Neuronal stem cell (in vitro differentiated cells): ENCODE data around the gene NSMF.
"Not testable (repeated sequence)": the region's sequence is repeated elsewhere in the genome, so short reads cannot be mapped to it uniquely, and the experiment has no call there.

ENCODE experiments used
- DNase-seq: peaks from one replicate; pipeline ENCODE4 v3.0.0-alpha.2; 2013; ENCODE audit warnings: low spot score
- H2AFZ ChIP-seq: one replicate; pipeline ENCODE4 v1.6.1; 2013; ENCODE audit warnings: mild to moderate bottlenecking, low read length, inconsistent platforms
- H2AK5ac ChIP-seq: 2 replicates; pipeline ENCODE4 v1.6.1; 2013; ENCODE audit warnings: low read depth, mild to moderate bottlenecking, inconsistent platforms, low read length, moderate library complexity, mixed read lengths
- H2BK120ac ChIP-seq: 2 replicates; pipeline ENCODE4 v1.6.1; 2013; ENCODE audit warnings: low read depth, mild to moderate bottlenecking, inconsistent platforms, low read length, moderate library complexity, mixed read lengths
- H2BK12ac ChIP-seq: one replicate; pipeline ENCODE4 v1.6.1; 2013; ENCODE audit warnings: low read length, inconsistent platforms
- H2BK15ac ChIP-seq: 2 replicates; pipeline ENCODE4 v1.6.1; 2013; ENCODE audit warnings: mild to moderate bottlenecking, low read length, inconsistent platforms, mixed read lengths
- H2BK5ac ChIP-seq: one replicate; pipeline ENCODE4 v1.6.1; 2013; ENCODE audit warnings: inconsistent platforms, mild to moderate bottlenecking, low read length, moderate library complexity
- H3K14ac ChIP-seq: one replicate; pipeline ENCODE4 v1.6.1; 2013; ENCODE audit warnings: low read length, inconsistent platforms
- H3K18ac ChIP-seq: 2 replicates; pipeline ENCODE4 v1.6.1; 2013; ENCODE audit warnings: low read length, inconsistent platforms
- H3K23ac ChIP-seq: 2 replicates; pipeline ENCODE4 v1.6.1; 2013; ENCODE audit warnings: low read depth, mild to moderate bottlenecking, mixed read lengths, low read length, inconsistent platforms; ENCODE audit not compliant: poor library complexity
- H3K27ac ChIP-seq: replicated peaks from 3 replicates; pipeline ENCODE4 v1.5.1; 2013; ENCODE audit warnings: low read length, inconsistent platforms
- H3K27me3 ChIP-seq, 3 experiments: 2 replicates each; pipeline ENCODE4 v1.6.1; 2013; ENCODE audit warnings: low read length in 3 of 3, mild to moderate bottlenecking in 2 of 3, inconsistent platforms in 1 of 3, low read depth in 1 of 3, mixed read lengths in 1 of 3, moderate library complexity in 1 of 3; ENCODE audit not compliant: control insufficient read depth in 3 of 3, insufficient read depth in 3 of 3
- H3K36me3 ChIP-seq, 2 donors: replicated peaks in 1 of 2; 2 replicates each; pipeline ENCODE4 v1.6.1; 2013; ENCODE audit warnings: low read length in 2 of 2; ENCODE audit not compliant: control insufficient read depth in 2 of 2, insufficient read depth in 2 of 2
- H3K4ac ChIP-seq: 2 replicates; pipeline ENCODE4 v1.6.1; 2013; ENCODE audit warnings: inconsistent platforms, mild to moderate bottlenecking, low read length, moderate library complexity
- H3K4me1 ChIP-seq, 2 donors: 1 replicate in 1 of 2; 2 replicates in 1 of 2; pipeline ENCODE4 v1.6.1; 2013; ENCODE audit warnings: low read length in 2 of 2, low read depth in 1 of 2; ENCODE audit not compliant: control insufficient read depth in 2 of 2, insufficient read depth in 1 of 2
- H3K4me2 ChIP-seq: one replicate; pipeline ENCODE4 v1.6.1; 2013; ENCODE audit warnings: mild to moderate bottlenecking, low read length, inconsistent platforms; ENCODE audit not compliant: insufficient read depth, poor library complexity, severe bottlenecking
- H3K4me3 ChIP-seq, 2 donors: 2 replicates each; pipeline ENCODE4 v1.5.1; 2013; ENCODE audit warnings: low read length in 2 of 2, mild to moderate bottlenecking in 2 of 2, inconsistent platforms in 1 of 2, moderate library complexity in 1 of 2
- H3K79me1 ChIP-seq: one replicate; pipeline ENCODE4 v1.6.1; 2013; ENCODE audit warnings: low read depth, mild to moderate bottlenecking, inconsistent platforms, low read length, moderate library complexity
- H3K9ac ChIP-seq: one replicate; pipeline ENCODE4 v1.6.1; 2013; ENCODE audit warnings: mild to moderate bottlenecking, low read depth, low read length, inconsistent platforms; ENCODE audit not compliant: poor library complexity
- H3K9me3 ChIP-seq, 2 donors: replicated peaks in 1 of 2; 2 replicates each; pipeline versions ENCODE3 to v1.6.1; 2013; ENCODE audit warnings: low read length in 2 of 2, mild to moderate bottlenecking in 2 of 2, inconsistent platforms in 1 of 2, low read depth in 1 of 2, mixed read lengths in 1 of 2, moderate library complexity in 1 of 2; ENCODE audit not compliant: control insufficient read depth in 2 of 2, insufficient read depth in 1 of 2
- H4K8ac ChIP-seq: one replicate; pipeline ENCODE4 v1.6.1; 2013; ENCODE audit warnings: low read depth, mild to moderate bottlenecking, inconsistent platforms, low read length, moderate library complexity
- H4K91ac ChIP-seq: one replicate; pipeline ENCODE4 v1.6.1; 2013; ENCODE audit warnings: low read length, low read depth, mild to moderate bottlenecking, inconsistent platforms; ENCODE audit not compliant: poor library complexity
- WGBS, 2 donors: extraction: QIAGEN DNeasy Blood & Tissue Kit; methylation state at CpG; one replicate each; pipeline ENCODE4 v1.1.7; 2013; ENCODE audit warnings: missing lambda C conversion rate in 2 of 2, mixed read lengths in 1 of 2; ENCODE audit not compliant: insufficient read length in 2 of 2, insufficient replicate concordance in 1 of 2; ENCODE audit errors: extremely low coverage in 2 of 2; 5-methylcytosine and 5-hydroxymethylcytosine counted together

The NSMF gene

GRCh38 chr9:137411645-137412380 lies 47.3 kb downstream of the NSMF start:
- Histone ChIP-seq H3K23ac (peak overlapping the region; percentile 73), H3K79me1 (peaks cover 9% of the 10 kb centered on the region), H3K4me1 (peaks cover 5 to 12% of the 10 kb centered on the region in 2 donors), H2BK120ac (no peak overlapping the region), H3K4me3 (no peak overlapping the region), H3K9me3 (no peaks in the 10 kb centered on the region), H3K27ac (no peak overlapping the region), H2AFZ (no peak overlapping the region), H4K91ac (no peak overlapping the region), H4K8ac (no peak overlapping the region), H3K27me3 (no peaks in the 10 kb centered on the region), H3K4ac (no peak overlapping the region), H3K36me3 (no peaks in the 10 kb centered on the region), H2BK15ac (no peak overlapping the region), H3K18ac (peak overlapping the region; percentile 64), H2AK5ac (peak overlapping the region; percentile 84), H3K14ac (no peak overlapping the region), H3K4me2 (no peak overlapping the region), H3K9ac (no peak overlapping the region), H2BK5ac (no peak overlapping the region), H2BK12ac (no peak overlapping the region)
- no peak for DNase-seq
- WGBS, 2 donors, result no CpG with 5 or more reads among the region's 30 CpGs

GRCh38 chr9:137411260-137411644 lies 47.9 kb downstream of the NSMF start:
- Histone ChIP-seq H2BK5ac (no peak overlapping the region), H3K9ac (no peak overlapping the region), H2AFZ (no peak overlapping the region), H3K4ac (no peak overlapping the region), H3K27me3 (peaks cover 0 to 2% (median 0%) of the 10 kb centered on the region in 3 experiments), H3K23ac (no peak overlapping the region), H3K14ac (peak overlapping the region; percentile 38), H3K27ac (no peak overlapping the region), H2BK120ac (no peak overlapping the region), H3K18ac (peak overlapping the region; percentile 64), H3K4me2 (no peak overlapping the region), H3K4me1 (peaks cover 9 to 15% of the 10 kb centered on the region in 2 donors), H4K8ac (no peak overlapping the region), H3K4me3 (no peak overlapping the region), H3K36me3 (no peaks in the 10 kb centered on the region), H2BK15ac (peak overlapping the region; percentile 81), H2AK5ac (peak overlapping the region; percentile 56), H4K91ac (no peak overlapping the region), H3K9me3 (no peaks in the 10 kb centered on the region), H2BK12ac (peak overlapping the region; percentile 10), H3K79me1 (peaks cover 6% of the 10 kb centered on the region)
- no CpG with 5 or more reads among the region's 17 CpGs for WGBS, 2 donors
- no peak for DNase-seq

GRCh38 chr9:137410891-137411249 lies 48.3 kb downstream of the NSMF start:
- H2AFZ ChIP-seq, result no peak overlapping the region
- peak overlapping the region; percentile 56 for H2AK5ac ChIP-seq
- no CpG with 5 or more reads among the region's 15 CpGs for WGBS, 2 donors
- H2BK15ac ChIP-seq, result peak overlapping the region; percentile 81
- H2BK12ac ChIP-seq, result peak overlapping the region; percentile 10
- no peak overlapping the region for H3K4me2 ChIP-seq
- no peak for DNase-seq
- H3K4ac ChIP-seq, result no peak overlapping the region
- no peak overlapping the region for H4K91ac ChIP-seq
- peaks cover 0 to 3% (median 0%) of the 10 kb centered on the region in 3 experiments for H3K27me3 ChIP-seq
- peaks cover 5% of the 10 kb centered on the region for H3K79me1 ChIP-seq
- no peak overlapping the region for H4K8ac ChIP-seq
- H3K18ac ChIP-seq, result no peak overlapping the region
- peak overlapping the region; percentile 38 for H3K14ac ChIP-seq
- H3K9ac ChIP-seq, result no peak overlapping the region
- H3K4me3 ChIP-seq, result no peak overlapping the region
- peaks cover 10 to 15% of the 10 kb centered on the region in 2 donors for H3K4me1 ChIP-seq
- H2BK120ac ChIP-seq, result no peak overlapping the region
- H3K36me3 ChIP-seq, result no peaks in the 10 kb centered on the region
- no peak overlapping the region for H3K23ac ChIP-seq
- no peaks in the 10 kb centered on the region for H3K9me3 ChIP-seq
- no peak overlapping the region for H3K27ac ChIP-seq
- H2BK5ac ChIP-seq, result no peak overlapping the region

GRCh38 chr9:137410236-137410890 lies 48.8 kb downstream of the NSMF start:
- not testable (repeated sequence) for DNase-seq, H2BK5ac ChIP-seq, H3K23ac ChIP-seq, H3K4me2 ChIP-seq, H2AK5ac ChIP-seq, H2BK120ac ChIP-seq, H3K9me3 ChIP-seq, H3K79me1 ChIP-seq, H2BK12ac ChIP-seq, H4K91ac ChIP-seq, H3K27ac ChIP-seq, H3K18ac ChIP-seq, H4K8ac ChIP-seq, H3K9ac ChIP-seq, H3K36me3 ChIP-seq, H2AFZ ChIP-seq, H3K4me3 ChIP-seq, H3K4ac ChIP-seq, H3K27me3 ChIP-seq
- H3K4me1 ChIP-seq, result peaks cover 10 to 15% of the 10 kb centered on the region in 2 donors
- H2BK15ac ChIP-seq, result peak overlapping the region; percentile 81
- H3K14ac ChIP-seq, result peak overlapping the region; percentile 21
- no CpG with 5 or more reads among the region's 18 CpGs for WGBS, 2 donors
